Caco-2 (cell line): ENCODE measurements around the gene KRTAP5-3. TPM values are rescaled to one million over a fixed set of nuclear protein-coding genes. Genes with fewer than 3 reads are reported as not detected.

ENCODE experiments used
- BruUV-seq: library from RNA; stranded (reverse); fragments of 400-500 nt; replicated peaks from 2 replicates; lab custom pipeline; 2021; lab: Mats Ljungman, UMichigan
- CTCF ChIA-PET: fragments of 300-600 bp; sonication (Branson Sonifier 250); formaldehyde crosslinking; loops from one replicate; lab custom pipeline; 2022; ENCODE audit warnings: antibody characterized with exemption; lab: Charles Lee
- POLR2A ChIA-PET: fragments of 300-600 bp; sonication (Branson Sonifier 250); formaldehyde crosslinking; loops from one replicate; lab custom pipeline; 2022; ENCODE audit warnings: antibody characterized with exemption; lab: Charles Lee
- DNase-seq, 2 experiments: peaks; one replicate each; pipeline versions ENCODE4 v3.0.0 to v3.0.0-alpha.2; 2020 to 2022
- H3K27me3 ChIP-seq: replicated peaks from 2 replicates; pipeline ENCODE4 v1.6.0; 2011; ENCODE audit warnings: low read length; ENCODE audit not compliant: control insufficient read depth, insufficient read depth
- H3K36me3 ChIP-seq: 2 replicates; pipeline ENCODE4 v1.5.1; 2011; ENCODE audit warnings: low read length; ENCODE audit not compliant: control insufficient read depth, insufficient read depth
- H3K4me1 ChIP-seq: fragments of 250-450 bp; sonication (Bioruptor Pico); 2 replicates; pipeline ENCODE4 v1.5.1; 2020; ENCODE audit warnings: mild to moderate bottlenecking
- H3K4me3 ChIP-seq: 2 replicates; pipeline ENCODE4 v1.5.1; 2011; ENCODE audit warnings: low read depth, mild to moderate bottlenecking, control low read depth, low read length
- H3K9me3 ChIP-seq: fragments of 250-450 bp; sonication (Bioruptor Pico); 2 replicates; pipeline ENCODE4 v1.5.1; 2020; ENCODE audit warnings: mild to moderate bottlenecking, moderate library complexity
- H3K27ac Mint-ChIP-seq: one replicate; pipeline ENCODE4 v1.8.0; 2022; ENCODE audit warnings: mixed read lengths; ENCODE audit not compliant: unreplicated experiment
- H3K27me3 Mint-ChIP-seq: one replicate; pipeline ENCODE4 v1.8.0; 2022; ENCODE audit warnings: mixed read lengths; ENCODE audit not compliant: insufficient read depth, unreplicated experiment
- H3K36me3 Mint-ChIP-seq: one replicate; pipeline ENCODE4 v1.8.0; 2022; ENCODE audit warnings: mild to moderate bottlenecking, mixed read lengths; ENCODE audit not compliant: insufficient read depth, unreplicated experiment
- H3K4me1 Mint-ChIP-seq: one replicate; pipeline ENCODE4 v1.8.0; 2022; ENCODE audit warnings: low read depth, mixed read lengths; ENCODE audit not compliant: unreplicated experiment
- H3K4me3 Mint-ChIP-seq: one replicate; pipeline ENCODE4 v1.8.0; 2022; ENCODE audit warnings: mild to moderate bottlenecking, moderate library complexity, mixed read lengths; ENCODE audit not compliant: unreplicated experiment
- H3K9me3 Mint-ChIP-seq: one replicate; pipeline ENCODE4 v1.8.0; 2022; ENCODE audit warnings: mixed read lengths; ENCODE audit not compliant: unreplicated experiment
- CTCF ChIP-seq, 2 experiments: fragments of 200-600 bp in 1 of 2; IDR thresholded peaks; 1 replicate in 1 of 2; 2 replicates in 1 of 2; pipeline versions ENCODE4 v1.5.1 to v1.8.0; 2011 to 2022; ENCODE audit warnings: antibody characterized with exemption in 1 of 2, control low read depth in 1 of 2, inconsistent platforms in 1 of 2, low read depth in 1 of 2, low read length in 1 of 2, mild to moderate bottlenecking in 1 of 2, moderate library complexity in 1 of 2; ENCODE audit not compliant: insufficient read depth in 1 of 2, severe bottlenecking in 1 of 2, unreplicated experiment in 1 of 2
- intact Hi-C: fragments of 100-400 bp; cut with micrococcal nuclease; formaldehyde crosslinking; loops from one replicate; pipeline ENCODE4 v1.10.0; 2022; ENCODE audit not compliant: unreplicated experiment
- total RNA-seq: library from RNA; stranded (reverse); gene quantifications from 2 replicates; pipeline ENCODE4 v1.2.3, GENCODE V29; 2022

Gene KRTAP5-3
- total RNA-seq, 1 experiment from 2014 or later = not detected

- peak in 1 of 2 experiments; percentile 82 for DNase-seq
- intact Hi-C loops = loop anchor here (1.0 to 5.0 kb wide), 3 partner anchors 20 to 462 kb away; no protein-coding TSS in a partner anchor
- H3K4me3 ChIP-seq = peak overlapping the region; percentile 41
- ChIA-PET CTCF (interaction anchor here (0.6 to 3.8 kb wide), 18 partner anchors 16 to 808 kb away, joined by 3 to 138 read pairs (median 4); partner anchors contain the start of genes BRSK2 and KRTAP5-2), POLR2A (no interaction called here)
- H3K4me1 ChIP-seq = peaks cover 14% of the 10 kb centered on the region; the same call in 1 of the 2 replicates
- no peaks in the 10 kb centered on the region for H3K27me3 Mint-ChIP-seq
- no peaks in the 10 kb centered on the region for H3K36me3 ChIP-seq
- peak overlapping the region; percentile 70 for H3K4me3 Mint-ChIP-seq
- peaks cover 16% of the 10 kb centered on the region for H3K9me3 Mint-ChIP-seq
- H3K27ac Mint-ChIP-seq = no peak overlapping the region
- H3K36me3 Mint-ChIP-seq = no peaks in the 10 kb centered on the region
- H3K9me3 ChIP-seq = peaks cover 7% of the 10 kb centered on the region; the same call in 1 of the 2 replicates
- H3K27me3 ChIP-seq = peaks cover 2% of the 10 kb centered on the region
- peak; percentile 62 to 93 for TF ChIP-seq CTCF (IDR thresholded peaks at IDR 0.05; ENCODE audit: insufficient read depth in 1 of 2, low read depth in 1 of 2, low read length in 1 of 2, severe bottlenecking in 1 of 2, unreplicated experiment in 1 of 2)
- H3K4me1 Mint-ChIP-seq = peaks cover 5% of the 10 kb centered on the region
- BruUV-seq = no TSS peak
Measured at GRCh38 chr11:1574238-1574932, 33.9 kb downstream of the KRTAP5-3 start.

GRCh38 chr11:1573903-1574237 lies 34.4 kb downstream of the KRTAP5-3 start:
- Histone ChIP-seq H3K9me3 (peaks cover 7% of the 10 kb centered on the region; the same call in 1 of the 2 replicates), H3K36me3 (no peaks in the 10 kb centered on the region), H3K4me1 (peaks cover 14% of the 10 kb centered on the region; the same call in 1 of the 2 replicates), H3K4me3 (peak overlapping the region; percentile 41), H3K27me3 (peaks cover 2% of the 10 kb centered on the region)
- Mint-ChIP-seq H3K4me3 (peak overlapping the region; percentile 70), H3K36me3 (no peaks in the 10 kb centered on the region), H3K27me3 (no peaks in the 10 kb centered on the region), H3K9me3 (peaks cover 11% of the 10 kb centered on the region), H3K4me1 (peaks cover 6% of the 10 kb centered on the region), H3K27ac (no peak overlapping the region)
- ChIA-PET POLR2A (no interaction called here), CTCF (interaction anchor here (0.6 to 3.8 kb wide), 7 partner anchors 16 to 311 kb away, joined by 4 to 138 read pairs (median 13); no protein-coding TSS in a partner anchor)
- intact Hi-C loops = loop anchor here (1.0 to 5.0 kb wide), 3 partner anchors 20 to 462 kb away; no protein-coding TSS in a partner anchor
- no TSS peak for BruUV-seq
- no peak for TF ChIP-seq CTCF (IDR thresholded peaks at IDR 0.05; ENCODE audit: insufficient read depth in 1 of 2, low read depth in 1 of 2, low read length in 1 of 2, severe bottlenecking in 1 of 2, unreplicated experiment in 1 of 2)
- peak in 1 of 2 experiments; percentile 46 for DNase-seq

GRCh38 chr11:1573077-1573902 lies 35.0 kb downstream of the KRTAP5-3 start:
- H3K4me3 ChIP-seq = peak overlapping the region; percentile 57
- POLR2A ChIA-PET = interaction anchor here (0.5 kb wide), 1 partner anchor 73 kb away, joined by 3 read pairs; no protein-coding TSS in a partner anchor
- peaks cover 7% of the 10 kb centered on the region; the same call in 1 of the 2 replicates for H3K9me3 ChIP-seq
- H3K36me3 ChIP-seq = no peaks in the 10 kb centered on the region
- DNase-seq = no peak
- H3K4me1 ChIP-seq = peaks cover 14% of the 10 kb centered on the region; the same call in 1 of the 2 replicates
- CTCF ChIA-PET = interaction anchor here (0.6 to 3.8 kb wide), 5 partner anchors 17 to 27 kb away, joined by 5 to 138 read pairs (median 21); no protein-coding TSS in a partner anchor
- no peak overlapping the region for H3K27ac Mint-ChIP-seq
- no TSS peak for BruUV-seq
- H3K27me3 Mint-ChIP-seq = no peaks in the 10 kb centered on the region
- H3K4me1 Mint-ChIP-seq = peaks cover 6% of the 10 kb centered on the region
- peaks cover 2% of the 10 kb centered on the region for H3K27me3 ChIP-seq
- intact Hi-C loops = loop anchor here (5.0 kb wide), 1 partner anchor 461 kb away; no protein-coding TSS in a partner anchor
- no peaks in the 10 kb centered on the region for H3K36me3 Mint-ChIP-seq
- TF ChIP-seq CTCF (IDR thresholded peaks at IDR 0.05; ENCODE audit: insufficient read depth in 1 of 2, low read depth in 1 of 2, low read length in 1 of 2, severe bottlenecking in 1 of 2, unreplicated experiment in 1 of 2) = no peak
- peak overlapping the region; percentile 70 for H3K4me3 Mint-ChIP-seq
- peaks cover 5% of the 10 kb centered on the region for H3K9me3 Mint-ChIP-seq
